HepG2 (cell line): ENCODE results near the gene TNFRSF6B. TPM values are rescaled to one million over a fixed set of nuclear protein-coding genes. Genes with fewer than 3 reads are reported as not detected.

Experiments
- AKAP8 ChIP-seq: sonication (generic); formaldehyde crosslinking; IDR thresholded peaks from 2 replicates; pipeline ENCODE4 v1.5.1; 2020; ENCODE audit warnings: mild to moderate bottlenecking, missing genetic modification reagents
- BRCA1 ChIP-seq: sonication (generic); formaldehyde crosslinking; IDR thresholded peaks from 2 replicates; pipeline ENCODE4 v1.4.0; 2020; ENCODE audit warnings: missing genetic modification reagents
- DR1 ChIP-seq: sonication (generic); formaldehyde crosslinking; IDR thresholded peaks from 2 replicates; pipeline ENCODE4 v1.8.0; 2021; ENCODE audit warnings: mild to moderate bottlenecking, missing genetic modification reagents, inconsistent platforms
- GPN1 ChIP-seq: sonication (generic); formaldehyde crosslinking; IDR thresholded peaks from 2 replicates; pipeline ENCODE4 v1.5.1; 2020; ENCODE audit warnings: missing genetic modification reagents, borderline replicate concordance
- GTF2F1 ChIP-seq: fragments of 150-350 bp; IDR thresholded peaks from 2 replicates; pipeline ENCODE4 v1.6.1; 2014; ENCODE audit warnings: low read length
- HIVEP1 ChIP-seq: sonication (generic); formaldehyde crosslinking; IDR thresholded peaks from 2 replicates; pipeline ENCODE4 v1.4.0; 2020; ENCODE audit warnings: mild to moderate bottlenecking, missing genetic modification reagents
- HNRNPLL ChIP-seq: fragments of 200-400 bp; formaldehyde crosslinking; IDR thresholded peaks from 2 replicates; pipeline ENCODE4 v1.6.1; 2017; ENCODE audit warnings: mild to moderate bottlenecking, low read depth, low read length; ENCODE audit not compliant: poor library complexity, severe bottlenecking
- HOXA5 ChIP-seq: sonication (generic); formaldehyde crosslinking; IDR thresholded peaks from 2 replicates; pipeline ENCODE4 v1.4.0; 2020; ENCODE audit warnings: missing genetic modification reagents
- JUND ChIP-seq: sonication (generic); formaldehyde crosslinking; IDR thresholded peaks from 2 replicates; pipeline ENCODE4 v1.8.0; 2022; ENCODE audit warnings: mild to moderate bottlenecking, missing genetic modification reagents
- MLXIP ChIP-seq: sonication (generic); formaldehyde crosslinking; IDR thresholded peaks from 2 replicates; pipeline ENCODE4 v1.9.0; 2021; ENCODE audit warnings: missing genetic modification reagents, borderline replicate concordance
- PCBP2 ChIP-seq: fragments of 200-400 bp; formaldehyde crosslinking; optimal IDR thresholded peaks from 2 replicates; pipeline ENCODE3; 2018; ENCODE audit warnings: low read length, low read depth; ENCODE audit not compliant: poor library complexity, severe bottlenecking
- PLRG1 ChIP-seq: fragments of 450-650 bp; conservative IDR thresholded peaks from 2 replicates; pipeline ENCODE4 v1.6.1; 2016
- POLR2AphosphoS2 ChIP-seq: IDR thresholded peaks from 2 replicates; pipeline ENCODE4 v1.6.1; 2011; ENCODE audit warnings: low read depth, low read length, improper control_type of control experiment
- PPARG ChIP-seq: conservative IDR thresholded peaks from 2 replicates; pipeline ENCODE4 v1.6.1; 2016; ENCODE audit warnings: missing biosample characterization, missing genetic modification reagents
- PTBP1 ChIP-seq: fragments of 200-400 bp; formaldehyde crosslinking; IDR thresholded peaks from 2 replicates; pipeline ENCODE4 v1.6.1; 2018; ENCODE audit warnings: low read length, low read depth; ENCODE audit not compliant: poor library complexity, severe bottlenecking
- SUZ12 ChIP-seq: fragments of 150-350 bp; IDR thresholded peaks from 2 replicates; pipeline ENCODE4 v1.6.1; 2014; ENCODE audit warnings: low read depth, low read length
- WIZ ChIP-seq: sonication (generic); formaldehyde crosslinking; IDR thresholded peaks from 2 replicates; pipeline ENCODE4 v1.5.1; 2020; ENCODE audit warnings: mild to moderate bottlenecking, missing genetic modification reagents
- ZBTB7B ChIP-seq: sonication (generic); formaldehyde crosslinking; IDR thresholded peaks from 2 replicates; pipeline ENCODE4 v1.4.0; 2020; ENCODE audit warnings: missing genetic modification reagents
- ZFYVE20 ChIP-seq: sonication (generic); formaldehyde crosslinking; IDR thresholded peaks from 2 replicates; pipeline ENCODE4 v1.8.0; 2023; ENCODE audit warnings: low read depth, mild to moderate bottlenecking, moderate library complexity, missing genetic modification reagents, borderline replicate concordance
- ZNF136 ChIP-seq: sonication (generic); formaldehyde crosslinking; IDR thresholded peaks from 2 replicates; pipeline ENCODE4 v1.8.1; 2022; ENCODE audit warnings: low read depth, mild to moderate bottlenecking, moderate library complexity, missing genetic modification reagents
- ZNF224 ChIP-seq: sonication (generic); formaldehyde crosslinking; IDR thresholded peaks from 2 replicates; pipeline ENCODE4 v1.5.0; 2020; ENCODE audit warnings: mild to moderate bottlenecking, missing genetic modification reagents
- ZNF367 ChIP-seq: sonication (generic); formaldehyde crosslinking; IDR thresholded peaks from 2 replicates; pipeline ENCODE4 v1.4.0; 2020; ENCODE audit warnings: missing genetic modification reagents, borderline replicate concordance
- ZNF567 ChIP-seq: sonication (generic); formaldehyde crosslinking; IDR thresholded peaks from 2 replicates; pipeline ENCODE4 v1.8.1; 2023; ENCODE audit warnings: mild to moderate bottlenecking, missing genetic modification reagents, borderline replicate concordance
- ZNF589 ChIP-seq: sonication (generic); formaldehyde crosslinking; conservative IDR thresholded peaks from 2 replicates; pipeline ENCODE4 v1.8.0; 2022; ENCODE audit warnings: mild to moderate bottlenecking, moderate library complexity, missing genetic modification reagents
- ZNF598 ChIP-seq: sonication (generic); formaldehyde crosslinking; IDR thresholded peaks from 2 replicates; pipeline ENCODE4 v1.5.1; 2020; ENCODE audit warnings: mild to moderate bottlenecking, missing genetic modification reagents, borderline replicate concordance
- ZNF7 ChIP-seq: IDR thresholded peaks from 2 replicates; pipeline ENCODE4 v1.6.1; 2016; ENCODE audit warnings: missing biosample characterization, missing genetic modification reagents
- polyA plus RNA-seq, 8 experiments: library from polyadenylated mRNA; depleted of rRNA in 3 of 8; stranded (reverse) in 7 of 8; unstranded in 1 of 8; fragments of >200 nt; fragmentation: Illumina TruSeq in 4 of 8; extraction: Trizol in 4 of 8; gene quantifications; 2 replicates each; pipeline versions ENCODE4 v1.2.1 to v1.2.3, GENCODE V29; 2011 to 2016; ENCODE audit warnings: low read depth in 4 of 8, missing spikeins in 1 of 8, mixed read lengths in 1 of 8; ENCODE audit not compliant: insufficient read depth in 1 of 8
- total RNA-seq, 5 experiments: library from RNA; depleted of rRNA; stranded (reverse); fragments of >200 nt; fragmentation: Illumina TruSeq; extraction: Trizol; gene quantifications; 2 replicates each; pipeline ENCODE4 v1.2.3, GENCODE V29; 2016; ENCODE audit warnings: low read depth in 1 of 5
- TF ChIP-seq, protein P1 (sequence below): sonication (generic); formaldehyde crosslinking; IDR thresholded peaks from 2 replicates; pipeline ENCODE4 v1.4.0; 2020; ENCODE audit warnings: low read depth, mild to moderate bottlenecking, missing genetic modification reagents
- TF ChIP-seq, protein P2 (sequence below): sonication (generic); formaldehyde crosslinking; IDR thresholded peaks from 2 replicates; pipeline ENCODE4 v1.5.0; 2020; ENCODE audit warnings: missing genetic modification reagents, mild to moderate bottlenecking, borderline replicate concordance
- TF ChIP-seq, protein P3 (sequence below): sonication (generic); formaldehyde crosslinking; IDR thresholded peaks from 2 replicates; pipeline ENCODE4 v1.4.0; 2020; ENCODE audit warnings: mild to moderate bottlenecking, missing genetic modification reagents

TNFRSF6B gene
- total and polyA plus RNA-seq, 2 of the 13 experiments (the other 11 are each of a cell fraction or from before 2014, with no cell fraction given) = 0.24 TPM; not detected in 1

DNA sequence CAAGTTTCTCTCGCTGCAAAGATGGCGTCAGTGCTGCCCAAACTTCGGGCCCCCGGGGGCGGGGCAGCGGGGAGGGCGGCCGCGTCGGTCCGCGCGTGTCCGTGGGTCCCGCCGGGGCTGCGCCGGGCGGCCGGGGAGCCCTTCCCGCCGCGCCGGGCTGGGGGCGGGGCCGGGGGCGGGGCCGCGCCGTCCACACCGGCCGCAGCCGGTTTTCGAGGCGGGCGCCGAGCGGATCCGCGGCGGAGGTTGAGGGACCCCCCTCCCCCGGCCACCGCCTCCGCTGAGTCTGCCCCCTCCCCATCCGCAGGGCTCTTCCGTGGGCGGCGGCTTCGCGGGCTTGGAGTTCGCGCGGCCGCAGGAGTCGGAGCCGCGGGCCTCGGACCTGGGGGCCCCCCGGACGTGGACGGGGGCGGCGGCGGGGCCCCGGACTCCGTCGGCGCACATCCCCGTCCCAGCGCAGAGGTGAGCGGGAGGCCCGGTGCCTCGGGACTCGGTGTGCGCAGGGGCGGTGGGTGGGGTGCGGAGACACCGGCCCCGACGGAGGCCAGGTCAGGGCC lies 43.7 kb downstream of the TNFRSF6B start (continued):
- TF ChIP-seq, protein P1, sequence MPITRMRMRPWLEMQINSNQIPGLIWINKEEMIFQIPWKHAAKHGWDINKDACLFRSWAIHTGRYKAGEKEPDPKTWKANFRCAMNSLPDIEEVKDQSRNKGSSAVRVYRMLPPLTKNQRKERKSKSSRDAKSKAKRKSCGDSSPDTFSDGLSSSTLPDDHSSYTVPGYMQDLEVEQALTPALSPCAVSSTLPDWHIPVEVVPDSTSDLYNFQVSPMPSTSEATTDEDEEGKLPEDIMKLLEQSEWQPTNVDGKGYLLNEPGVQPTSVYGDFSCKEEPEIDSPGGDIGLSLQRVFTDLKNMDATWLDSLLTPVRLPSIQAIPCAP = 0 out of 2 replicates have a peak, but pooled peaks have one; percentile 16
- TF ChIP-seq ZNF589 (no peak), POLR2AphosphoS2 (no peak), ZFYVE20 (CRISPR knock-in tag) (no peak), DR1 (no peak), ZNF7 (CRISPR knock-in tag) (no peak), ZNF598 (CRISPR knock-in tag) (no peak), ZBTB7B (CRISPR knock-in tag) (no peak), ZNF567 (CRISPR knock-in tag) (no peak), ZNF136 (CRISPR knock-in tag) (no peak), GTF2F1 (no peak), WIZ (CRISPR knock-in tag) (no peak), JUND (CRISPR knock-in tag) (0 out of 2 replicates have a peak, but pooled peaks have one; percentile 19), ZNF224 (CRISPR knock-in tag) (no peak), PPARG (no peak), ZNF367 (CRISPR knock-in tag) (peak; percentile 9; the same call in 1 of the 2 replicates), GPN1 (CRISPR knock-in tag) (no peak), BRCA1 (CRISPR knock-in tag) (no peak), PTBP1 (no peak), HIVEP1 (CRISPR knock-in tag) (no peak), PLRG1 (no peak), PCBP2 (no peak), HOXA5 (no peak), SUZ12 (no peak), HNRNPLL (no peak), AKAP8 (peak; percentile 91; the same call in 1 of the 2 replicates), MLXIP (no peak)
- TF ChIP-seq, protein P2, sequence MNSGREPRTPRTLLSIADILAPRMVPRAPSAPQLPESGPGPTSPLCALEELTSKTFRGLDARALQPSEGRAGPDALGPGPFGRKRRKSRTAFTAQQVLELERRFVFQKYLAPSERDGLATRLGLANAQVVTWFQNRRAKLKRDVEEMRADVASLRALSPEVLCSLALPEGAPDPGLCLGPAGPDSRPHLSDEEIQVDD (CRISPR knock-in tag) = 0 out of 2 replicates have a peak, but pooled peaks have one; percentile 13
- TF ChIP-seq, protein P3, sequence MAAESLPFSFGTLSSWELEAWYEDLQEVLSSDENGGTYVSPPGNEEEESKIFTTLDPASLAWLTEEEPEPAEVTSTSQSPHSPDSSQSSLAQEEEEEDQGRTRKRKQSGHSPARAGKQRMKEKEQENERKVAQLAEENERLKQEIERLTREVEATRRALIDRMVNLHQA (CRISPR knock-in tag) = no peak
